Effector CD8-positive, alpha-beta T cell (primary cell): ENCODE results near the gene IFNL1.
"Not testable (repeated sequence)": the region's sequence is repeated elsewhere in the genome, so short reads cannot be mapped to it uniquely, and the experiment has no call there.

Source experiments
- DNase-seq: peaks from one replicate; lab custom pipeline; 2025; lab: John Stamatoyannopoulos, UW

Gene IFNL1

GRCh38 chr19:39308531-39309304 is 12.5 kb downstream of the IFNL1 start:
- no peak for DNase-seq

- DNase-seq, result not testable (repeated sequence)
Measured at GRCh38 chr19:39309305-39309670, 13.1 kb downstream of the IFNL1 start.

GRCh38 chr19:39310558-39311311 is 14.5 kb downstream of the IFNL1 start:
- no peak for DNase-seq

- no peak for DNase-seq
Measured at GRCh38 chr19:39314016-39314728, 18.0 kb downstream of the IFNL1 start.

GRCh38 chr19:39315933-39316332 is 19.7 kb downstream of the IFNL1 start:
- DNase-seq, result no peak

- no peak for DNase-seq
Measured at GRCh38 chr19:39316627-39317321, 20.6 kb downstream of the IFNL1 start.

GRCh38 chr19:39317476-39317875 is 21.3 kb downstream of the IFNL1 start:
- no peak for DNase-seq

GRCh38 chr19:39318071-39318470 is 21.9 kb downstream of the IFNL1 start:
- DNase-seq, result no peak

GRCh38 chr19:39318690-39319089 is 22.5 kb downstream of the IFNL1 start:
- DNase-seq, result no peak

- no peak for DNase-seq
Measured at GRCh38 chr19:39319098-39319891, 23.1 kb downstream of the IFNL1 start.

GRCh38 chr19:39319892-39320248 is 23.7 kb downstream of the IFNL1 start:
- no peak for DNase-seq

GRCh38 chr19:39321117-39321831 is 25.1 kb downstream of the IFNL1 start:
- no peak for DNase-seq

GRCh38 chr19:39321832-39322176 is 25.6 kb downstream of the IFNL1 start:
- DNase-seq, result no peak

- DNase-seq, result no peak
Measured at GRCh38 chr19:39324242-39324842, 28.1 kb downstream of the IFNL1 start.

GRCh38 chr19:39325778-39326665 is 29.8 kb downstream of the IFNL1 start:
- DNase-seq, result no peak

GRCh38 chr19:39327363-39328045 is 31.3 kb downstream of the IFNL1 start:
- no peak for DNase-seq

GRCh38 chr19:39328046-39328705 is 32.0 kb downstream of the IFNL1 start:
- DNase-seq, result peak; percentile 80

GRCh38 chr19:39329948-39330347 is 33.7 kb downstream of the IFNL1 start:
- no peak for DNase-seq
